Heart left ventricle (tissue), 16 donors: ENCODE results near the gene UBE2R2. TPM values are rescaled to one million over a fixed set of nuclear protein-coding genes. Genes with fewer than 3 reads are reported as not detected.
A peak's percentile ranks its signal among the peaks of the same experiment; 100 is the strongest.

Source experiments
- ATAC-seq, 4 donors: fragments of 200-7000 bp; cut with Tn5 transposase; one replicate each; pipeline ENCODE4 v1.9.1; 2020 to 2022; ENCODE audit warnings: moderate library complexity in 4 of 4, mild to moderate bottlenecking in 3 of 4, moderate number of reproducible peaks in 1 of 4
- DNase-seq, 5 donors: peaks; one replicate each; pipeline ENCODE4 v3.0.0-alpha.2; 2020
- H3K27ac ChIP-seq, 12 donors: fragments of 200-600 bp; sonication (generic) in 4 of 12; one replicate each; pipeline versions ENCODE4 v1.5.0 to v1.8.0; 2016 to 2022; ENCODE audit warnings: mild to moderate bottlenecking in 2 of 12
- H3K27me3 ChIP-seq, 9 donors: fragments of 200-600 bp; sonication (generic) in 2 of 9; one replicate each; pipeline versions ENCODE4 v1.5.1 to v1.8.0; 2016 to 2022; ENCODE audit warnings: mild to moderate bottlenecking in 3 of 9
- H3K36me3 ChIP-seq, 9 donors: fragments of 200-600 bp; sonication (generic) in 2 of 9; one replicate each; pipeline versions ENCODE4 v1.5.0 to v1.8.0; 2018 to 2022; ENCODE audit warnings: mild to moderate bottlenecking in 2 of 9
- H3K4me1 ChIP-seq, 12 donors: fragments of 200-600 bp; sonication (generic) in 4 of 12; one replicate each; pipeline versions ENCODE4 v1.5.0 to v1.8.0; 2016 to 2022; ENCODE audit warnings: mild to moderate bottlenecking in 3 of 12
- H3K4me3 ChIP-seq, 12 donors: fragments of 200-600 bp; sonication (generic) in 4 of 12; one replicate each; pipeline versions ENCODE4 v1.5.0 to v1.8.0; 2017 to 2022; ENCODE audit warnings: mild to moderate bottlenecking in 9 of 12, moderate library complexity in 4 of 12
- H3K9me3 ChIP-seq, 12 donors: fragments of 200-600 bp; sonication (generic) in 4 of 12; one replicate each; pipeline versions ENCODE4 v1.5.0 to v1.8.0; 2016 to 2022; ENCODE audit warnings: mild to moderate bottlenecking in 1 of 12
- CTCF ChIP-seq, 12 donors: fragments of 200-600 bp; sonication (generic) in 4 of 12; IDR thresholded peaks; one replicate each; pipeline versions ENCODE4 v1.5.0 to v1.8.0; 2018 to 2022; ENCODE audit warnings: antibody characterized with exemption in 12 of 12, mild to moderate bottlenecking in 5 of 12
- POLR2A ChIP-seq, 2 donors: fragments of 450-650 bp; IDR thresholded peaks; one replicate each; pipeline ENCODE4 v1.6.1; 2017; ENCODE audit warnings: antibody characterized with exemption in 2 of 2, mild to moderate bottlenecking in 2 of 2, moderate library complexity in 2 of 2
- WGBS, 4 donors: extraction: QIAGEN DNeasy Blood & Tissue Kit in 2 of 4; methylation state at CpG; one replicate each; pipeline versions ENCODE4 v1.1.5 to v1.1.7; 2013 to 2018; 5-methylcytosine and 5-hydroxymethylcytosine counted together
- intact Hi-C, 10 donors: fragments of 100-400 bp; cut with DNase I; formaldehyde crosslinking; loops; one replicate each; pipeline versions ENCODE4 v1.11.1 to v1.14.2; 2022
- polyA plus RNA-seq, 2 donors: library from polyadenylated mRNA; stranded (reverse); fragments of 200-250 nt; gene quantifications; one replicate each; pipeline ENCODE4 v1.2.3, GENCODE V29; 2013
- total RNA-seq, 9 donors: library from RNA; depleted of rRNA in 2 of 9; stranded (reverse); fragments of >200 nt in 2 of 9; fragmentation: NEBNext Ultra II Directional in 3 of 9; extraction: Animal tissue kit (Norgen Biotek cat#: 25700) in 3 of 9; gene quantifications; one replicate each; pipeline versions ENCODE4 v1.1.0 to v1.2.4, GENCODE V29; 2016 to 2023
- donor health status: ischemic (EF 13 %, LVEDD 7.1; RV severe dilation, severe dysfunction).
- donor health status: healthy with polysubstance abuse.
- donor health status: DM: no; HTN: yes; CAD: no.
- donor health status: DM: no; HTN: no; CAD: no.
- donor health status: ischemic (EF 25% LVEDD 6.9; RV normal size, moderate dysfunction).
- donor health status: ischemic (EF 25% LVEDD 5.7; RV mildly dilated, moderate dysfunction).
- donor health status: healthy.
- donor health status: DM: yes; HTN: yes; CAD: no.
- donor health status: ischemic (EF 35%, LVEDD 5.7; RV mildly dilated, moderate dysfunction).
- donor health status: nonischemic (EF 11% LVEDD 7.7; RV severe dilation, severe dysfunction).
- donor health status: DM: yes; HTN: yes; CAD: no.
- donor health status: PGD.
- donor health status: ischemic (EF 29% LVEDD 5.4; RV normal size, mild dysfunction).
- donor health status: nonischemic (EF 23%, LVEDD 6.1; RV moderate dilation, normal function).

The UBE2R2 gene
- total and polyA plus RNA-seq, 11 donors = 18.6 to 45.7 (median 39.5) TPM

- no peaks in the 10 kb centered on the region for H3K27me3 ChIP-seq
- ATAC-seq = no peak
- no peak for DNase-seq
- TF ChIP-seq POLR2A (IDR thresholded peaks at IDR 0.05) = no peak
- no peak for TF ChIP-seq CTCF (IDR thresholded peaks at IDR 0.05)
- no peak overlapping the region for H3K27ac ChIP-seq
- peaks cover 0 to 31% (median 17%) of the 10 kb centered on the region in 12 donors for H3K4me1 ChIP-seq
- intact Hi-C loops = no loop called here
- peaks cover 0 to 44% (median 40%) of the 10 kb centered on the region in 9 donors for H3K36me3 ChIP-seq
- no peak overlapping the region for H3K4me3 ChIP-seq
- no peaks in the 10 kb centered on the region for H3K9me3 ChIP-seq
- 70 to 74% (median 72%) methylated on average over 4 of the region's 4 CpGs for WGBS, 4 donors
These were observed 86.3 kb downstream of the UBE2R2 start for GRCh38 chr9:33903157-33903780.

GRCh38 chr9:33905137-33905536 lies 88.2 kb downstream of the UBE2R2 start:
- Histone ChIP-seq H3K27ac (no peak overlapping the region), H3K4me3 (no peak overlapping the region), H3K9me3 (no peaks in the 10 kb centered on the region), H3K4me1 (peaks cover 0 to 34% (median 17%) of the 10 kb centered on the region in 12 donors), H3K27me3 (no peaks in the 10 kb centered on the region), H3K36me3 (peaks cover 0 to 39% (median 28%) of the 10 kb centered on the region in 9 donors)
- 85 to 94% (median 91%) methylated on average over 1 of the region's 1 CpG for WGBS, 4 donors
- DNase-seq (no peak), ATAC-seq (peak in 1 of 4 donors; percentile 37)
- TF ChIP-seq CTCF (IDR thresholded peaks at IDR 0.05) = no peak
- no peak for TF ChIP-seq POLR2A (IDR thresholded peaks at IDR 0.05)
- intact Hi-C loops = no loop called here

GRCh38 chr9:33906769-33907168 lies 89.8 kb downstream of the UBE2R2 start:
- Histone ChIP-seq H3K4me3 (no peak overlapping the region), H3K9me3 (no peaks in the 10 kb centered on the region), H3K27ac (no peak overlapping the region), H3K4me1 (peaks cover 0 to 34% (median 17%) of the 10 kb centered on the region in 12 donors), H3K36me3 (peaks cover 0 to 24% (median 14%) of the 10 kb centered on the region in 9 donors), H3K27me3 (no peaks in the 10 kb centered on the region)
- WGBS, 4 donors = 87 to 92% (median 90%) methylated on average over 2 of the region's 2 CpGs
- DNase-seq (no peak), ATAC-seq (no peak)
- TF ChIP-seq CTCF (IDR thresholded peaks at IDR 0.05) (no peak), POLR2A (IDR thresholded peaks at IDR 0.05) (no peak)
- intact Hi-C loops = no loop called here

GRCh38 chr9:33907347-33907746 lies 90.4 kb downstream of the UBE2R2 start:
- ATAC-seq (no peak), DNase-seq (no peak)
- TF ChIP-seq CTCF (IDR thresholded peaks at IDR 0.05) = no peak
- TF ChIP-seq POLR2A (IDR thresholded peaks at IDR 0.05) = no peak
- no peak overlapping the region for H3K4me3 ChIP-seq
- peaks cover 0 to 24% (median 14%) of the 10 kb centered on the region in 9 donors for H3K36me3 ChIP-seq
- 68 to 75% (median 74%) methylated on average over 4 of the region's 4 CpGs for WGBS, 4 donors
- intact Hi-C loops = no loop called here
- H3K27me3 ChIP-seq = no peaks in the 10 kb centered on the region
- no peak overlapping the region for H3K27ac ChIP-seq
- peaks cover 0 to 38% (median 17%) of the 10 kb centered on the region in 12 donors for H3K4me1 ChIP-seq
- no peaks in the 10 kb centered on the region for H3K9me3 ChIP-seq
